Sigmoid colon (tissue), 7 donors: ENCODE measurements around the gene TMEM127. TPM values are rescaled to one million over a fixed set of nuclear protein-coding genes. Genes with fewer than 3 reads are reported as not detected.

ENCODE experiments used
- DNase-seq: peaks from one replicate; pipeline ENCODE4 v3.0.0-alpha.2; 2019
- H3K27ac ChIP-seq, 4 donors: fragments of 200-600 bp; sonication (generic); one replicate each; pipeline ENCODE4 v1.5.1; 2016 to 2019; ENCODE audit warnings: mild to moderate bottlenecking in 1 of 4
- H3K27me3 ChIP-seq, 3 donors: fragments of 200-600 bp; sonication (generic); one replicate each; pipeline ENCODE4 v1.5.1; 2019; ENCODE audit warnings: mild to moderate bottlenecking in 1 of 3
- H3K36me3 ChIP-seq, 4 donors: fragments of 200-600 bp; sonication (generic); one replicate each; pipeline ENCODE4 v1.5.1; 2016 to 2019
- H3K4me1 ChIP-seq, 4 donors: fragments of 200-600 bp; sonication (generic); one replicate each; pipeline ENCODE4 v1.5.1; 2017 to 2019
- H3K4me3 ChIP-seq, 4 donors: fragments of 200-600 bp; sonication (generic); one replicate each; pipeline ENCODE4 v1.5.1; 2017 to 2019; ENCODE audit warnings: mild to moderate bottlenecking in 2 of 4, moderate library complexity in 1 of 4
- H3K9me3 ChIP-seq, 4 donors: fragments of 200-600 bp in 3 of 4; sonication (generic) in 3 of 4; one replicate each; pipeline versions ENCODE4 v1.5.1 to v1.6.1; 2013 to 2019
- CTCF ChIP-seq, 4 experiments: fragments of 450-650 bp in 3 of 4; fragments of 200-600 bp in 1 of 4; IDR thresholded peaks; one replicate each; pipeline ENCODE4 v1.5.1; 2016 to 2019; ENCODE audit warnings: antibody characterized with exemption in 4 of 4, mild to moderate bottlenecking in 3 of 4, moderate library complexity in 2 of 4
- EP300 ChIP-seq, 4 donors: sonication (generic); formaldehyde crosslinking; IDR thresholded peaks; one replicate each; pipeline ENCODE4 v1.6.1; 2017; ENCODE audit warnings: antibody characterized with exemption in 4 of 4
- POLR2A ChIP-seq, 2 donors: fragments of 450-650 bp; IDR thresholded peaks; one replicate each; pipeline ENCODE4 v1.6.1; 2016; ENCODE audit warnings: antibody characterized with exemption in 2 of 2, mild to moderate bottlenecking in 2 of 2, moderate library complexity in 2 of 2
- POLR2AphosphoS5 ChIP-seq, 4 donors: sonication (generic); formaldehyde crosslinking; IDR thresholded peaks; one replicate each; pipeline ENCODE4 v1.6.1; 2017; ENCODE audit warnings: antibody characterized with exemption in 4 of 4
- WGBS, 2 donors: extraction: QIAGEN DNeasy Blood & Tissue Kit; methylation state at CpG; one replicate each; pipeline ENCODE4 v1.1.7; 2013; 5-methylcytosine and 5-hydroxymethylcytosine counted together
- intact Hi-C: fragments of 100-400 bp; cut with DNase I; formaldehyde crosslinking; loops from one replicate; pipeline ENCODE4 v1.15.1; 2023
- polyA plus RNA-seq, 3 donors: library from polyadenylated mRNA; stranded (reverse); fragments of 200-250 nt; gene quantifications; one replicate each; pipeline ENCODE4 v1.2.3, GENCODE V29; 2013
- total RNA-seq, 4 donors: library from RNA; depleted of rRNA; stranded (reverse); fragments of >200 nt; gene quantifications; one replicate each; pipeline ENCODE4 v1.1.0, GENCODE V29; 2016
- donor health status: healthy with polysubstance abuse.
- donor health status: Bipolar disorder and iron deficiency.
- donor health status: healthy.

Gene TMEM127
- total and polyA plus RNA-seq, 7 donors = 10.8 to 40.1 (median 27.4) TPM

- H3K36me3 ChIP-seq = peaks cover 11 to 59% (median 37%) of the 10 kb centered on the region in 4 donors
- H3K9me3 ChIP-seq = no peaks in the 10 kb centered on the region
- 48 to 86% methylated on average over 6 of the region's 6 CpGs for WGBS, 2 donors
- DNase-seq = peak; percentile 50
- peak overlapping the region in 3 of 4 donors; percentile 43 to 83 (median 79) for H3K27ac ChIP-seq
- intact Hi-C loops = no loop called here
- no peaks in the 10 kb centered on the region for H3K27me3 ChIP-seq
- H3K4me3 ChIP-seq = no peak overlapping the region
- H3K4me1 ChIP-seq = peaks cover 0 to 51% (median 42%) of the 10 kb centered on the region in 4 donors
- TF ChIP-seq CTCF (IDR thresholded peaks at IDR 0.05) (no peak), POLR2AphosphoS5 (IDR thresholded peaks at IDR 0.05) (no peak), POLR2A (IDR thresholded peaks at IDR 0.05) (no peak), EP300 (IDR thresholded peaks at IDR 0.05) (no peak)
Observed at GRCh38 chr2:96256611-96257113, 9.1 kb downstream of the TMEM127 start.

- TF ChIP-seq EP300 (IDR thresholded peaks at IDR 0.05) = no peak
- Histone ChIP-seq H3K27me3 (no peaks in the 10 kb centered on the region), H3K36me3 (peaks cover 11 to 53% (median 37%) of the 10 kb centered on the region in 4 donors), H3K4me1 (peaks cover 0 to 39% (median 29%) of the 10 kb centered on the region in 4 donors), H3K27ac (peak overlapping the region in 1 of 4 donors; percentile 18), H3K4me3 (no peak overlapping the region), H3K9me3 (no peaks in the 10 kb centered on the region)
- 67 to 88% methylated on average over 11 of the region's 11 CpGs for WGBS, 2 donors
- intact Hi-C loops = no loop called here
- DNase-seq = peak; percentile 58
Observed at GRCh38 chr2:96254571-96254970, 11.2 kb downstream of the TMEM127 start.

- Histone ChIP-seq H3K36me3 (peaks cover 11 to 47% (median 37%) of the 10 kb centered on the region in 4 donors), H3K4me1 (peaks cover 0 to 26% (median 14%) of the 10 kb centered on the region in 4 donors), H3K9me3 (no peaks in the 10 kb centered on the region), H3K27ac (no peak overlapping the region), H3K27me3 (no peaks in the 10 kb centered on the region), H3K4me3 (no peak overlapping the region)
- WGBS, 2 donors = 35 to 78% methylated on average over 7 of the region's 7 CpGs
- TF ChIP-seq EP300 (IDR thresholded peaks at IDR 0.05) (no peak), POLR2A (IDR thresholded peaks at IDR 0.05) (no peak), CTCF (IDR thresholded peaks at IDR 0.05) (no peak), POLR2AphosphoS5 (IDR thresholded peaks at IDR 0.05) (no peak)
- intact Hi-C loops = no loop called here
- no peak for DNase-seq
Observed at GRCh38 chr2:96253006-96253405, 12.8 kb downstream of the TMEM127 start.

GRCh38 chr2:96252526-96252925 is 13.3 kb downstream of the TMEM127 start:
- H3K36me3 ChIP-seq = peaks cover 11 to 47% (median 37%) of the 10 kb centered on the region in 4 donors
- H3K27ac ChIP-seq = no peak overlapping the region
- H3K27me3 ChIP-seq = no peaks in the 10 kb centered on the region
- no peak for DNase-seq
- intact Hi-C loops = no loop called here
- 94 to 95% methylated on average over 8 of the region's 8 CpGs for WGBS, 2 donors
- no peak overlapping the region for H3K4me3 ChIP-seq
- peaks cover 0 to 21% (median 10%) of the 10 kb centered on the region in 4 donors for H3K4me1 ChIP-seq
- TF ChIP-seq POLR2AphosphoS5 (IDR thresholded peaks at IDR 0.05) = no peak
- TF ChIP-seq EP300 (IDR thresholded peaks at IDR 0.05) = no peak
- TF ChIP-seq POLR2A (IDR thresholded peaks at IDR 0.05) = no peak
- TF ChIP-seq CTCF (IDR thresholded peaks at IDR 0.05) = no peak
- H3K9me3 ChIP-seq = no peaks in the 10 kb centered on the region

- peak; percentile 75 for DNase-seq
- intact Hi-C loops = no loop called here
- 74 to 78% methylated on average over 6 of the region's 6 CpGs for WGBS, 2 donors
- peaks cover 0 to 20% (median 8%) of the 10 kb centered on the region in 4 donors for H3K4me1 ChIP-seq
- peaks cover 11 to 47% (median 37%) of the 10 kb centered on the region in 4 donors for H3K36me3 ChIP-seq
- TF ChIP-seq EP300 (IDR thresholded peaks at IDR 0.05) (no peak), POLR2AphosphoS5 (IDR thresholded peaks at IDR 0.05) (no peak), CTCF (IDR thresholded peaks at IDR 0.05) (no peak), POLR2A (IDR thresholded peaks at IDR 0.05) (no peak)
- no peaks in the 10 kb centered on the region for H3K27me3 ChIP-seq
- no peaks in the 10 kb centered on the region for H3K9me3 ChIP-seq
- H3K4me3 ChIP-seq = no peak overlapping the region
- H3K27ac ChIP-seq = peak overlapping the region in 3 of 4 donors; percentile 10 to 33 (median 33)
Observed at GRCh38 chr2:96251721-96252292, 14.0 kb downstream of the TMEM127 start.
